DMS114 treated with DMSO at 0.1 percent for 48 hours (cell line): ENCODE data around the gene MYBPC1.
A peak's percentile ranks its signal among the peaks of the same experiment; 100 is the strongest.
"Not testable (repeated sequence)": the region's sequence is repeated elsewhere in the genome, so short reads cannot be mapped to it uniquely, and the experiment has no call there.

ENCODE experiments used
- DNase-seq: peaks from one replicate; lab custom pipeline; 2025; ENCODE audit not compliant: unreplicated experiment; lab: John Stamatoyannopoulos, UW

MYBPC1 gene

GRCh38 chr12:101594700-101595099 lies at the start of gene MYBPC1:
Gene MYBPC1 (plus strand): TSS chr12:101594971. CDS start chr12:101595071, 100 bp downstream.
- no peak for DNase-seq

GRCh38 chr12:101551362-101552114 lies 43.2 kb upstream of the MYBPC1 start:
- DNase-seq = no peak

GRCh38 chr12:101552277-101552676 lies 42.5 kb upstream of the MYBPC1 start:
- DNase-seq = no peak

GRCh38 chr12:101557094-101557493 lies 37.7 kb upstream of the MYBPC1 start:
- no peak for DNase-seq

GRCh38 chr12:101558726-101559125 lies 36.0 kb upstream of the MYBPC1 start:
- DNase-seq = not testable (repeated sequence)

GRCh38 chr12:101563212-101563611 lies 31.6 kb upstream of the MYBPC1 start:
- DNase-seq = no peak

- DNase-seq = no peak
Observed at GRCh38 chr12:101564912-101565311, 29.9 kb upstream of the MYBPC1 start.

- no peak for DNase-seq
Observed at GRCh38 chr12:101566318-101566717, 28.5 kb upstream of the MYBPC1 start.

- DNase-seq = no peak
Observed at GRCh38 chr12:101567918-101568317, 26.9 kb upstream of the MYBPC1 start.

- peak; percentile 60 for DNase-seq
Observed at GRCh38 chr12:101570047-101570446, 24.7 kb upstream of the MYBPC1 start.

GRCh38 chr12:101571105-101571504 lies 23.7 kb upstream of the MYBPC1 start:
- no peak for DNase-seq

GRCh38 chr12:101573743-101574142 lies 21.0 kb upstream of the MYBPC1 start:
- DNase-seq = no peak

- DNase-seq = no peak
Observed at GRCh38 chr12:101578417-101578816, 16.4 kb upstream of the MYBPC1 start.

GRCh38 chr12:101581190-101581589 lies 13.6 kb upstream of the MYBPC1 start:
- DNase-seq = no peak

GRCh38 chr12:101582937-101583336 lies 11.8 kb upstream of the MYBPC1 start:
- no peak for DNase-seq

GRCh38 chr12:101590383-101590782 lies 4.4 kb upstream of the MYBPC1 start:
- DNase-seq = no peak

- no peak for DNase-seq
Observed at GRCh38 chr12:101591781-101592180, 3.0 kb upstream of the MYBPC1 start.

GRCh38 chr12:101592448-101592847 lies 2.3 kb upstream of the MYBPC1 start:
- no peak for DNase-seq

- no peak for DNase-seq
Observed at GRCh38 chr12:101592921-101593320, 1.9 kb upstream of the MYBPC1 start.

- no peak for DNase-seq
Observed at GRCh38 chr12:101596172-101596571, 1.4 kb downstream of the MYBPC1 start.

- DNase-seq = no peak
Observed at GRCh38 chr12:101597164-101597563, 2.4 kb downstream of the MYBPC1 start.

- DNase-seq = no peak
Observed at GRCh38 chr12:101598483-101598882, 3.7 kb downstream of the MYBPC1 start.

- DNase-seq = no peak
Observed at GRCh38 chr12:101599311-101599710, 4.5 kb downstream of the MYBPC1 start.
